ENCODE measurements around the gene GLB1L.

DNA sequence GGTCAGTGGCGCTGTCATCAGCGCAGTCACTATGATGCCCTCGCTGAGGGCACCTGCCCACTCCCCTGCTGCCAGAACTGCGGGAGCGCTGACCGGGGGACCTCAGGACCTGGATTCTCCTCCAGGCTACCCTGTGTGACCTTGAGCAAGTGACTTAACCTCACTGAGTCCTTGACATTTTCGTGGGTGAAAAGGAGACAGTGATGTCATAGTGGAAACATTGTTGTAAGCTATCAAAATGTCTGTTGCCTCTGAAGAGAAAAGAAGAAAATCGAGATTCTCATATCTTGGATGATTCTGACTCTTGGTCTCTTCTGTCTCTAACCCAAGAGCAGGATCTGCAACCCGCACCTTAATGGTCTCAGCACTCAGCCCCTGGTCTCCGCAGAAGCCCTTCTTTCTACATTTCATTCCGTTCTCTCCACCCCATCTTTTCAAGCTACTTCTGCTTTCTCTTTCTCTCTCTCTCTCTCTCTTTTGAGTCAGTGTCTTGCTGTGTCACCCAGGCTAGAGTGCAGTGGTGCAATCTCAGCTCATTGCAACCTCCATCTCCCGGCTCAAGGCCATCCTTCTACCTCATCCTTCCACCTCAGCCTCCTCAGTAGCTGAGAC, 9.5 kb upstream of the GLB1L start:
- no peak for TF ChIP-seq POLR2A (IDR thresholded peaks at IDR 0.05)
- TF ChIP-seq, protein P1, sequence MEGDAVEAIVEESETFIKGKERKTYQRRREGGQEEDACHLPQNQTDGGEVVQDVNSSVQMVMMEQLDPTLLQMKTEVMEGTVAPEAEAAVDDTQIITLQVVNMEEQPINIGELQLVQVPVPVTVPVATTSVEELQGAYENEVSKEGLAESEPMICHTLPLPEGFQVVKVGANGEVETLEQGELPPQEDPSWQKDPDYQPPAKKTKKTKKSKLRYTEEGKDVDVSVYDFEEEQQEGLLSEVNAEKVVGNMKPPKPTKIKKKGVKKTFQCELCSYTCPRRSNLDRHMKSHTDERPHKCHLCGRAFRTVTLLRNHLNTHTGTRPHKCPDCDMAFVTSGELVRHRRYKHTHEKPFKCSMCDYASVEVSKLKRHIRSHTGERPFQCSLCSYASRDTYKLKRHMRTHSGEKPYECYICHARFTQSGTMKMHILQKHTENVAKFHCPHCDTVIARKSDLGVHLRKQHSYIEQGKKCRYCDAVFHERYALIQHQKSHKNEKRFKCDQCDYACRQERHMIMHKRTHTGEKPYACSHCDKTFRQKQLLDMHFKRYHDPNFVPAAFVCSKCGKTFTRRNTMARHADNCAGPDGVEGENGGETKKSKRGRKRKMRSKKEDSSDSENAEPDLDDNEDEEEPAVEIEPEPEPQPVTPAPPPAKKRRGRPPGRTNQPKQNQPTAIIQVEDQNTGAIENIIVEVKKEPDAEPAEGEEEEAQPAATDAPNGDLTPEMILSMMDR (IDR thresholded peaks at IDR 0.05) = no peak

Measured in lower leg skin (tissue), 3 donors.